Endothelial cell of umbilical vein (primary cell): ENCODE measurements around the gene SMIM12. TPM values are rescaled to one million over a fixed set of nuclear protein-coding genes. Genes with fewer than 3 reads are reported as not detected.

Experiments
- BruUV-seq: library from RNA; stranded (reverse); fragments of 400-500 nt; replicated peaks from 2 replicates; lab custom pipeline; 2021; lab: Mats Ljungman, UMichigan
- CTCF ChIA-PET: fragments of 300-600, 350-600 bp; sonication (Branson Sonifier 250); formaldehyde crosslinking; loops from one replicate; lab custom pipeline; 2021; ENCODE audit warnings: antibody characterized with exemption, inconsistent platforms; lab: Charles Lee
- POLR2A ChIA-PET: fragments of 300-600, 350-600 bp; sonication (Branson Sonifier 250); formaldehyde crosslinking; loops from one replicate; lab custom pipeline; 2021; ENCODE audit warnings: antibody characterized with exemption, inconsistent platforms; lab: Charles Lee
- DNase-seq: peaks from one replicate; pipeline ENCODE4 v3.0.0-alpha.2; 2011; ENCODE audit warnings: low read depth, low spot score
- FAIRE-seq: peaks from 2 replicates; lab custom pipeline; 2011; peaks lifted over from hg19 to GRCh38; lab: Jason Lieb, UNC
- H2AFZ ChIP-seq: 2 replicates; pipeline ENCODE4 v1.6.0; 2012; ENCODE audit warnings: low read depth, low read length, control low read depth, inconsistent platforms
- H3K27ac ChIP-seq: 2 replicates; pipeline ENCODE4 v1.5.1; 2011; ENCODE audit warnings: low read depth, mild to moderate bottlenecking, control low read depth, low read length, moderate library complexity; ENCODE audit not compliant: insufficient read depth
- H3K27me3 ChIP-seq, 2 experiments: 2 replicates each; pipeline versions ENCODE4 v1.6.0 to v1.6.1; 2011; ENCODE audit warnings: low read length in 2 of 2, mixed read lengths in 1 of 2; ENCODE audit not compliant: control insufficient read depth in 2 of 2, insufficient read depth in 2 of 2
- H3K36me3 ChIP-seq, 2 experiments: 2 replicates in 1 of 2; 3 replicates in 1 of 2; pipeline ENCODE4 v1.5.1; 2011; ENCODE audit warnings: low read length in 2 of 2, mild to moderate bottlenecking in 1 of 2, moderate library complexity in 1 of 2; ENCODE audit not compliant: control insufficient read depth in 2 of 2, insufficient read depth in 2 of 2; ENCODE audit errors: extremely low read depth in 1 of 2
- H3K4me1 ChIP-seq: 3 replicates; pipeline ENCODE4 v1.5.1; 2011; ENCODE audit warnings: mild to moderate bottlenecking, low read length; ENCODE audit not compliant: control insufficient read depth, insufficient read depth; ENCODE audit errors: extremely low read depth
- H3K4me2 ChIP-seq: 2 replicates; pipeline ENCODE4 v1.6.1; 2011; ENCODE audit warnings: low read length, control low read depth, mixed read lengths; ENCODE audit not compliant: insufficient read depth
- H3K4me3 ChIP-seq, 3 experiments: fragments of 200-600 bp in 1 of 3; sonication (generic), shearing (Covaris generic) in 1 of 3; replicated peaks in 1 of 3; 2 replicates each; pipeline ENCODE4 v1.5.1; 2011 to 2016; ENCODE audit warnings: control low read depth in 3 of 3, low read length in 3 of 3, mild to moderate bottlenecking in 2 of 3, inconsistent platforms in 1 of 3, low read depth in 1 of 3, moderate library complexity in 1 of 3; ENCODE audit not compliant: insufficient read depth in 1 of 3
- H3K79me2 ChIP-seq: 2 replicates; pipeline ENCODE4 v1.6.0; 2012; ENCODE audit warnings: low read length, inconsistent platforms; ENCODE audit not compliant: control insufficient read depth, insufficient read depth
- H3K9ac ChIP-seq: replicated peaks from 2 replicates; pipeline ENCODE3; 2011; ENCODE audit warnings: low read length, control low read depth; ENCODE audit not compliant: insufficient read depth; ENCODE audit errors: extremely low read depth
- H3K9me1 ChIP-seq: replicated peaks from 3 replicates; pipeline ENCODE4 v1.6.0; 2011; ENCODE audit warnings: mild to moderate bottlenecking, low read length; ENCODE audit not compliant: control insufficient read depth, insufficient read depth; ENCODE audit errors: extremely low read depth
- H3K9me3 ChIP-seq: replicated peaks from 2 replicates; pipeline ENCODE4 v1.5.1; 2012; ENCODE audit warnings: low read length, inconsistent platforms; ENCODE audit not compliant: control insufficient read depth, insufficient read depth
- H4K20me1 ChIP-seq: replicated peaks from 2 replicates; pipeline ENCODE3; 2011; ENCODE audit warnings: mild to moderate bottlenecking, low read length; ENCODE audit not compliant: control insufficient read depth, insufficient read depth; ENCODE audit errors: extremely low read depth
- EZH2 ChIP-seq: IDR thresholded peaks from 2 replicates; pipeline ENCODE4 v1.6.1; 2012; ENCODE audit warnings: borderline replicate concordance, low read depth, mild to moderate bottlenecking, moderate library complexity, low read length, inconsistent platforms; ENCODE audit not compliant: severe bottlenecking
- FOS ChIP-seq: IDR thresholded peaks from 2 replicates; pipeline ENCODE4 v1.6.1; 2011; ENCODE audit warnings: mild to moderate bottlenecking, low read length, moderate library complexity, borderline replicate concordance; ENCODE audit not compliant: insufficient read depth
- GATA2 ChIP-seq: IDR thresholded peaks from 2 replicates; pipeline ENCODE4 v1.7.0; 2011; ENCODE audit warnings: low read depth, mild to moderate bottlenecking, moderate library complexity, mixed read lengths, low read length; ENCODE audit not compliant: insufficient read length, insufficient read depth
- JUN ChIP-seq: IDR thresholded peaks from 2 replicates; pipeline ENCODE4 v1.6.1; 2011; ENCODE audit warnings: borderline replicate concordance, low read depth; ENCODE audit not compliant: insufficient read length, insufficient read depth
- MYC ChIP-seq: IDR thresholded peaks from one replicate; pipeline ENCODE4 v1.6.1; 2011; ENCODE audit warnings: mild to moderate bottlenecking, low read depth, low read length
- POLR2A ChIP-seq: IDR thresholded peaks from 2 replicates; pipeline ENCODE4 v1.6.1; 2012; ENCODE audit warnings: low read depth, mild to moderate bottlenecking, control low read depth, low read length
- POLR2AphosphoS5 ChIP-seq: IDR thresholded peaks from 2 replicates; pipeline ENCODE4 v1.6.1; 2012; ENCODE audit warnings: low read depth, mild to moderate bottlenecking, control low read depth, low read length, moderate library complexity; ENCODE audit not compliant: insufficient read depth
- dilution Hi-C: fragments of 300-500 bp; cut with MboI; formaldehyde crosslinking; loops from one replicate; pipeline ENCODE4 v1.15.0; 2019; ENCODE audit warnings: low sequenced_read_pairs; ENCODE audit not compliant: extremely low pct_ligation_motif_present
- intact Hi-C: fragments of 100-400 bp; cut with micrococcal nuclease; formaldehyde crosslinking; loops from one replicate; pipeline ENCODE4 v1.10.0; 2022
- polyA plus RNA-seq, 4 experiments: library from polyadenylated mRNA; depleted of rRNA in 3 of 4; stranded (reverse) in 3 of 4; unstranded in 1 of 4; fragments of >200 nt; gene quantifications; 2 replicates each; pipeline versions ENCODE4 v1.2.1 to v1.2.3, GENCODE V29; 2011 to 2012; ENCODE audit warnings: missing spikeins in 1 of 4
- total RNA-seq: library from RNA; stranded (reverse); gene quantifications from 2 replicates; pipeline ENCODE4 v1.2.3, GENCODE V29; 2021
- TF ChIP-seq, protein P1 (sequence below): IDR thresholded peaks from 2 replicates; pipeline ENCODE4 v1.6.1; 2011; ENCODE audit not compliant: insufficient read depth, insufficient read length
- TF ChIP-seq, protein P2 (sequence below), 2 donors: IDR thresholded peaks; 1 replicate in 1 of 2; 2 replicates in 1 of 2; pipeline ENCODE4 v1.5.1; 2011; ENCODE audit warnings: low read length in 2 of 2, mild to moderate bottlenecking in 2 of 2, moderate library complexity in 2 of 2, control low read depth in 1 of 2, inconsistent platforms in 1 of 2, low read depth in 1 of 2; ENCODE audit not compliant: insufficient read depth in 1 of 2; ENCODE audit errors: extremely low read depth in 1 of 2

SMIM12 gene
- total and polyA plus RNA-seq, 2 donors (not counting 3 experiments of a cell fraction or from before 2014, with no cell fraction given) = 66.2 to 85.9 TPM

DNA sequence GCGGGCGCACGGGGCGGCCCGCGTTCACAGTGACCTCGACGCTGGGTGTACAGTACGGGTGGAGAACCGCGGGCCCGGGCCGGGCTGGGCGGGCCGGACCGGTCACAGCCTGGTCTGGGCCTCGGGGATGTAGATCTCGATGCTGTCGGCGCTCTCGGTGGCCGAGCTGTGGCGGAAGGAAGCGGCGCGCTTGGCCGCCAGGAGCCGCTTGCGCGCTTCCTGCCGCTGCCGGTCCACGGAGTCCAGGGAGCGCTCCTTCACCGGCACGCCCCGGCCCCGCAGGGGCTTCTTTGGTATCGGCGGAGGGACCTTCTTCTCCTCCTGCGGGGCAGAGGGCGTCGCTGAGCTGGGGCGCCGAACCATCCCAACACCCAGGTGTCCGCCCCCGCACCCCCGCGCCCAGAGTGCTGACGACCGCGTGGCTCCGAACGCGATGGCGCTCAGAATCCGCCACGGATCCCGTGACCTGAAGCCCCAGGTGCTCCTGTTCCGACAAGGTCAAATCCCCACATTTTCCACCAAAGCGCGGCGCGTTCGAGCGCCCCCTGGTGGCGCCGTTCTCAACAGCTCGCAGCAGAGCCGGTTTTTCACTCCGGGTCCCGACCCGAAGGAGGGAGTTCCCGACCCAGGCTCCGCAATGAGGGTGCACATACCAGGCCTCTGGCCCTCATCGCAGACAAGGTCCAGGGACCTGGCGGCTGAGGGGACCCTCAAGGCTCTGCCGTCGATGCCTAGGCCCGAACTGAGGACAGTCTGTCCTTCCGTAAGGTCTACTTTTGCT is 6.6 kb upstream of the SMIM12 start:
- intact Hi-C loops = loop anchor here (1.0 kb wide), 2 partner anchors 14 to 80 kb away; no protein-coding TSS in a partner anchor
- Histone ChIP-seq H3K9ac (peak overlapping the region; percentile 81), H3K9me1 (no peaks in the 10 kb centered on the region), H3K4me2 (peak overlapping the region; percentile 89), H2AFZ (peak overlapping the region; percentile 99), H3K27me3 (peaks cover 12 to 18% of the 10 kb centered on the region in 2 experiments), H3K4me1 (peaks cover 7% of the 10 kb centered on the region), H3K36me3 (no peaks in the 10 kb centered on the region), H3K9me3 (no peaks in the 10 kb centered on the region), H3K4me3 (peak overlapping the region; percentile 49 to 76 (median 70)), H3K79me2 (no peaks in the 10 kb centered on the region), H3K27ac (peak overlapping the region; percentile 46), H4K20me1 (no peaks in the 10 kb centered on the region)
- peak; percentile 63 for DNase-seq
- CTCF ChIA-PET = interaction anchor here (0.6 to 4.7 kb wide), 18 partner anchors 10 to 432 kb away, joined by 3 to 59 read pairs (median 4); partner anchors contain the start of genes TMEM35B and ZMYM1
- dilution Hi-C loops = no loop called here
- BruUV-seq = TSS peak; percentile 52
- peak; percentile 70 for FAIRE-seq
- TF ChIP-seq FOS (no peak), MYC (no peak), GATA2 (no peak), JUN (no peak), POLR2A (peak; percentile 32), POLR2AphosphoS5 (no peak), EZH2 (no peak)
- TF ChIP-seq, protein P1, sequence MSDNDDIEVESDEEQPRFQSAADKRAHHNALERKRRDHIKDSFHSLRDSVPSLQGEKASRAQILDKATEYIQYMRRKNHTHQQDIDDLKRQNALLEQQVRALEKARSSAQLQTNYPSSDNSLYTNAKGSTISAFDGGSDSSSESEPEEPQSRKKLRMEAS = no peak
- TF ChIP-seq, protein P2, sequence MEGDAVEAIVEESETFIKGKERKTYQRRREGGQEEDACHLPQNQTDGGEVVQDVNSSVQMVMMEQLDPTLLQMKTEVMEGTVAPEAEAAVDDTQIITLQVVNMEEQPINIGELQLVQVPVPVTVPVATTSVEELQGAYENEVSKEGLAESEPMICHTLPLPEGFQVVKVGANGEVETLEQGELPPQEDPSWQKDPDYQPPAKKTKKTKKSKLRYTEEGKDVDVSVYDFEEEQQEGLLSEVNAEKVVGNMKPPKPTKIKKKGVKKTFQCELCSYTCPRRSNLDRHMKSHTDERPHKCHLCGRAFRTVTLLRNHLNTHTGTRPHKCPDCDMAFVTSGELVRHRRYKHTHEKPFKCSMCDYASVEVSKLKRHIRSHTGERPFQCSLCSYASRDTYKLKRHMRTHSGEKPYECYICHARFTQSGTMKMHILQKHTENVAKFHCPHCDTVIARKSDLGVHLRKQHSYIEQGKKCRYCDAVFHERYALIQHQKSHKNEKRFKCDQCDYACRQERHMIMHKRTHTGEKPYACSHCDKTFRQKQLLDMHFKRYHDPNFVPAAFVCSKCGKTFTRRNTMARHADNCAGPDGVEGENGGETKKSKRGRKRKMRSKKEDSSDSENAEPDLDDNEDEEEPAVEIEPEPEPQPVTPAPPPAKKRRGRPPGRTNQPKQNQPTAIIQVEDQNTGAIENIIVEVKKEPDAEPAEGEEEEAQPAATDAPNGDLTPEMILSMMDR (IDR thresholded peaks at IDR 0.05; ENCODE audit: extremely low read depth in 1 of 2, insufficient read depth in 1 of 2, low read depth in 1 of 2, low read length in 2 of 2) = peak; percentile 93 to 97
- POLR2A ChIA-PET = no interaction called here
